OCI-M2 (cell line): ENCODE results near the gene IGF2.
"Not testable (repeated sequence)": the region's sequence is repeated elsewhere in the genome, so short reads cannot be mapped to it uniquely, and the experiment has no call there.

Experiments
- DNase-seq: peaks from one replicate; lab custom pipeline; 2025; ENCODE audit not compliant: unreplicated experiment; lab: John Stamatoyannopoulos, UW

The IGF2 gene

GRCh38 chr11:2124736-2125484 lies 14.3 kb downstream of the IGF2 start:
- not testable (repeated sequence) for DNase-seq

- DNase-seq, result no peak
These were observed 15.6 kb downstream of the IGF2 start for GRCh38 chr11:2123628-2123960.

GRCh38 chr11:2122907-2123627 lies 16.1 kb downstream of the IGF2 start:
- DNase-seq, result no peak

DNA sequence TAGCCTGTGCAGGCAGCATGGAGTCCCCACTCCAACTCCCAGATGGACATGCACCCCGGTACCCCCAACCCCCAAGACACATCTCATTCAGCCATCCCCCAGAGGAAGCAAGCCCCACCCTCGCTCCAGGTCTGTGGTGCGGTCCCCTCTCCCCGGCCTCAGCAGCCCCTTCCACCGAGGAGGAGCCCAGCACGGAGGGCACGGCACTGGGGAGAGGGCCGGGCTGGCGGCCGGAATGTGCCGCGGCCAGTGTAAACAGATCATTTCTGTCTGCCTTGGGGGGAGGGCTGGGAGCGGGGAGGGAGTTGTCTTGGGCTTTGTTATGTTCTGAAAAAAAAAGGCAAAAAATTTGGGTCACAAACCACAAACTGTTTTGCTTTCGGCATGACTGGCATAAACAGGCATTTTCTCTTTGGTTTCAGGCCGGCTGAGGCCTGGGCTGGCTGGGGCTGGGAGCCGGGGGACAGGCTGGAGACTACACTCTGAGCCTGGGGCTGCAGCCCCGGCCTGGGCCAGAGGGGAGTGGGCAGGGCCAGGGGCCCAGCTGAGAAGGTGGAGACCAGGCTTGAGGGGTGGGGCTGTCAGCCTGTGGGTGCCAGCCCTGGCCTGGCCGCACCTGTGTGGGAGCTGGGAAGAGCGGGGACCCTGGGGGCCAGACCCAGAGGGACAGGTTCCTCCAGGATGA lies 16.8 kb downstream of the IGF2 start:
- no peak for DNase-seq

GRCh38 chr11:2121227-2122130 lies 17.7 kb downstream of the IGF2 start:
- DNase-seq, result no peak

- DNase-seq, result no peak
These were observed 18.7 kb downstream of the IGF2 start for GRCh38 chr11:2120359-2121100.

- no peak for DNase-seq
These were observed 20.5 kb downstream of the IGF2 start for GRCh38 chr11:2118677-2119076.

DNA sequence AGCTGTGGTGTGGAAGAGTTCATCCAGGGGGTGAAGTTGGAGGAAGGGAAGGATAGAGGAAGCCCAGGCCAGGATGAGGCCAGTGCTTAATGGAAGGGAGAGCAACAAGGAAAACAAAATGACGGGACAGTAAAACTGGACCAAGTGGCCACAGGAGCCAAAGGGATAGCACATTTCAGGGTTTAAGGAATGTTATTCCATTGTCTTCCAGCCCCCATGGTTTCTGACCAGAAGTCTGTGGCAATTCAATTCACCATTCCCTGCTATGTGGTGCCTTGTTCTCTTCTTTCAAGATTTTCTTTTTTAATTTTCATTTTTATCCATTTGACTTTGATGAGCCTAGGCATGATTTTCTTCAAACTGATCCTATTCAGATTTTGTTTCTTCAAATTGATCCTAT lies 22.5 kb downstream of the IGF2 start:
- no peak for DNase-seq

GRCh38 chr11:2115308-2115707 lies 23.9 kb downstream of the IGF2 start:
- no peak for DNase-seq

- DNase-seq, result no peak
These were observed 24.6 kb downstream of the IGF2 start for GRCh38 chr11:2114430-2115241.

DNA sequence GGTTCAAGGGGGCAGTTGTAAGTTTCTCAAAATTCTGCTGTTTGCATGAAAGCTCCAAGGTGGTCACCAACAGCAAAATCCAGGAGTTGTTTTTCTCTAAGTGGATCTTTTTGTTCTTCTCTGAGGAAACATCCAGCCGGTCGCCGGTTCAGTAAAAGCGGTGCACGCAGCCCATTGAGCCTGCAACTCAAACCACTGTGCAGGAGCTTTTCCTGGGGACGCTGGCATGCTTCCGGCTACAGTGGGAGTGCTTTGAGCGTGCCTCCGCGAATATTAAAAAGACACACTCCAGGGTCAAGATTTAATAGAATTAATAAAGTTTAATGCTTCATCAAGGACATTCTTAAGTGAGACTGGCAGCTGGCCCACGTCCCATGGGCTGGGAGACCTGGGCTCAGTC lies 25.4 kb downstream of the IGF2 start:
- DNase-seq, result no peak

GRCh38 chr11:2110521-2110920 lies 28.7 kb downstream of the IGF2 start:
- DNase-seq, result no peak

DNA sequence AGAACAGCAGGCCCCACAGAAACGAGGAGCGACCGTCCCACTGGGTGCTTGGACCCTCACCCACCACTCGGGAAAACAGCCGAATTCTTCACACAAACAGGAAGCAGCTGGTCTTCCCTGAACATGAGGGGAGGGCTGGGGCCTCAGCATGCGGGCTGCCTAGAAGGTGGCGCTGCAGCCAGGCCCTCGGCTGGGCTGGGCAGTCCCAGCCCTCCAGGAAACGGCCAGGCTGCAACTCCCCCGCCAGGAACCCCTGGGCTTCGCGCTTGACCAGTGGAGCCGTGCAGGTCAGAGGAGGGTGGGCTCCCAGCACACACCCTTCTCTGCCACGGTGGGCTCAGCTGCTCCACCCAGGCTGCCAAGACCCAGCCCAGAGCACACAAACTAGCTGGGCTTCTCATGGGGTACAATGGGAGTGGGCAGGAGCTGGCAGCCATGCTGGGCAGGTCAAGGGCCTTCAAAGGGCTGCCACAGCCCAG lies 29.6 kb downstream of the IGF2 start:
- no peak for DNase-seq

DNA sequence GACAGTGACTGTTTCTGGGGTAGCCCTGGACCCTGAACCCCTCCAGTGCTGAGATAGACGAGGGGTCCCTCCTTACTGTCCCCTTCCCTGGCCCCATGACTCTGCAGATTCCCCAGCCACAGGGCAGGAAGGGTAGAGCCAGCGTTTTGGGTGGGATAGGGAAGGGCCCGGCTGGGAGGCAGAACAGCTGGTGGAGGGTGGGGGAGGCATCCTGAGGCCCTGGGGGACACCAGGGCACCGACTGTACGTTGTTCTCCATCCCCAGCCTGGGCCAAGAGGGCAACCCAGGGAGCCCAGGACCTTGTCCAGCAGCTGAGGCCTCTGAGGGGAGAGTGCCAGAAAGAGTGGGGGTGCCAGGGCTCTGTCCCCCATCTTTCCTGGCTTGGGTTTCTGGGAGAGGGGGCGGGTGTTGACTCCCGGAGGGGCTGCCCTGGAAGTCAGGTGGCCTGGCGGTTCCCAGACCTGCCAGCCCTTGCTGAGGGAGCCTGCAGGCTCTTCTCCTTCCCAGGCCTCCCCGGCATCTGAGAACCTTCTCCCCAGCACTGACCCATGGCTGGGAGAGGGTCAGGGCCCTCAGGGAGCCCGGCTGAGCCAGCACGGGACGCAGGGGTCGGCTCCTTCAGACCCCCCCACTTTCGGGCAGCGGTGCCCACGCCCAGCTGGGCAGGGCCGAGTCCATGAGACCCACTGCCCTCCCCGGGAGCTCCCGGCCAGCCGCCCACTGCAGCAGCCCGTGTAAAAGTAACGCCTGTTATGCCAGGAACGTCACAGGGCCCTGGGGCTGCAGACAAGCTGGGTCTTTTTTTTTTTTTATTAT lies 30.3 kb downstream of the IGF2 start:
- no peak for DNase-seq

DNA sequence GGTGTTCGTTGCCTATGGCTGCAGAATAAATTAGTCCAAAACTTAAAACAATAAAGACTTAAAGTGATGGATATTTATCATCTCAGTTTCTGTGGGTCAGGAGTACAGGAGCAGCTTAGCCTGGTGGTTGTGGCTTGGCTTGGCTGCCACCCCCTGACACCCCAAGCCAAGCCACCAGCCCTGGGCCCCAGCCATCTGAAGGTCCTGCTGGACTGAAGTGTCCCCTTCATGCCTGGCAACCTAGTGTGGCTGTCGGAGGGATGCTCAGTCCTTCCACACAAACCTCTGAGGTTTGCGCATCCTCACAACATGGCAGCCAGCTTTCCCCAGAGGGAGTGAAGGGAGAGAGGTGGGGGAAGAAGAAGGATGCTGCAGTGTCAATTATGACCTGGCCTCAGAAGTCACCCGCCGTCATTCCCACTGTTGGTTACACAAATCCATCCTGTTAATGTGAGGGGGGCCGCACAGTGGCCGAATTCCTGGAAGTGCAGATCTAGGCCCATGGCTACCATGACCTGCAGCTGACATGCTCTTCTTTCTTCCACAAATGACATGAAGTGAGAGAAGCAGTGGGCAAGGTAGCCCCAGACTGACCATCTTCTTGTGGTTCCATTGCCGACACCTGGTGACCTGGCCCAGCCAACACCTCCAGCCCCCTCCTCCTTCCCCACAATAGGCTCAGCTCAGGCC lies 31.1 kb downstream of the IGF2 start:
- DNase-seq, result no peak

- no peak for DNase-seq
These were observed 31.7 kb downstream of the IGF2 start for GRCh38 chr11:2107521-2107920.

GRCh38 chr11:2106583-2107209 lies 32.5 kb downstream of the IGF2 start:
- no peak for DNase-seq

DNA sequence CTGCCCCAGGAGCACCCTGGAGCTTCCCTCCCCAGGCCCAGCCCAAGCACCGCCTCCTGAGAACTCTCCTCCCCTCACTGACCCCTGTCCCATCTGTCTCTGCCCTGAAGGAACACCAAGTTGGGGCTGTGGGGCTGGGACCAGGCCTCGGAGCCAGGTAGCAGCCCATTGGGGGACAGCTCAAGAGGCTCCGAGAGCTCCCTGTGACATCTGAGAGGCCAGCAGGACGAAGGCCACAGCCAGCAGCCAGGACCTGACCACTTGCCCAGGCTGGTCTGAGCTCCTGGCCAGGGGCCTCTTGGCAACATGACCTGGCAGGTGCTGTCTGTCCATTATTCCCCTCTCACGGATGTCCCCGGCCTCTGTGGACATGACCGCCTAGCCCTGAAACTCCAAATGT lies 33.7 kb downstream of the IGF2 start:
- no peak for DNase-seq
